ENCODE measurements around the gene SRGAP2.
"Not testable (repeated sequence)": the region's sequence is repeated elsewhere in the genome, so short reads cannot be mapped to it uniquely, and the experiment has no call there.

SRGAP2 gene

DNA sequence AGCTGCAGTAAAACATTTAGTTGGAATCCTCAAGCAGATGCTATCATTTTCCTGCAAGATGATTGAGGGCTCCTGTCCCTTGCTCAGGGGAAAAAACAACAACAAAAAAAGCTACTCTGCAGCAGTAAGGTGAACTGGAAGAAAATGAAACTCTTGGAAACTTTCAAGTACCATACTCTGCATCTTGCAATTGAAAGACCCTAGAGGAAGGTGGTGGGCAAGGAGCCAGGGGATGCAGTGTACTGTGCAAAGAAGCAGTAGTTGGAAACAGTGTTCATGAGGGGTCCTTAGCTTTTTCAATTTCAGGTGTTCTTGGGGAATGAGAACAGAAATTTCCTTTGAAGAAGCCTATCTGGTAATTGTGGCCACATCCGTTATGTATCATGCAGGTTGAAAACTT lies 7.5 kb downstream of the SRGAP2 start:
- not testable (repeated sequence) for DNase-seq

DNA sequence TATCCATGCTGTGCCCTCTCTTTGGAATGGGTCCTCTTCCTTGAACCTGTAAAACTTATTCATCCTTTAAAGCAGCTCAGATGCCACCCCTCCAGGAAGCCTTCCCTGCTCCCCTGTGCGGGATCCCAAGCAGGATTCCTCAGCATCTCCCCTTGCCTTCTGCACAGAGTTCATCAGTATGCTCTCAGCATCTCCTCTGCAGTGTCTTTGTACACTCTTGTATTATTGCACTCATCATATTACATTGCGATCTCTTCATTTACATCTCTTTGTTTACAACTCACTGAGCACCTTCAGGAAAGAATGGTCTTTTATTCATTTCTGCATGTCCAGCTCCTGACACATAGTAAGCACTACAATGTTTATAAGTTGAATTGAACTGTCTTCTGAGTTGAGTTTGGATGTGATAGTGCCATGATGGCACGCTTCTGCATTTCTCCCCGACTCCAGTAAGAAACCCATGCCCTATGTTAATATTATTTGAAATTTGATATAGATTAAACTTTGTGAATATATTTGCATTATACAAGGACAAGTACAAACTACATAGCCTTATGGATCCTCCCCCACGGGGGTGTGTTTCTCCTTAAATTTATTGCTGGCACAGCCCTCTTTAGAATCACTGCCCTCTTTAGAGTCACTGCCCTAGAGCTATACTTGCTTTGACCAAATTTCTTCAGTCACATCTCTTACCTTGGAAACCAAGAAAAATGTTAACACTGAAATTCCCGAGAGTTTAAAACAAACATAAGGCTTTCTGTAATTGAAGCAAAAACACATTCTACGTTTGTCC lies 12.5 kb downstream of the SRGAP2 start:
- DNase-seq = not testable (repeated sequence)

- DNase-seq = not testable (repeated sequence)
Observed at GRCh38 chr1:206218285-206218684, 14.9 kb downstream of the SRGAP2 start.

DNA sequence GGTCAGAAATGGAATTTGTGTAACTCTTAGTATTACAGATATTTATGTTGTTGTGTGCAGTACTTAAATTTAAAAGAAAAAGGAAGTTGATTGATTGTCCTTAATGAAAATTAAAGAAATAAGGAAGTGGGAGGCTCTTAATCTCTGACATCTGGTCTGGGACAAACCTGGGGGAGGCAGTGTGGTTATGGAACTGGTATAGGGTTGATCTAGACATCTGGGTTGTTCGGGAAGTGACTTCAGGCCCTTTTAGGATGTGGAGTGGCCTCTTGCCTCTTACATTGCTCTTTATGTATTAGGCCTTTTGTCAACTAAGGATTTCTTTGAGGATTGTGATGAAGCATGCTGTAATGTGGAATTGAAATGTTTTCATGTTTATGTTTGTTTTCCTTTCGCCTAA lies 15.4 kb downstream of the SRGAP2 start:
- DNase-seq = not testable (repeated sequence)

DNA sequence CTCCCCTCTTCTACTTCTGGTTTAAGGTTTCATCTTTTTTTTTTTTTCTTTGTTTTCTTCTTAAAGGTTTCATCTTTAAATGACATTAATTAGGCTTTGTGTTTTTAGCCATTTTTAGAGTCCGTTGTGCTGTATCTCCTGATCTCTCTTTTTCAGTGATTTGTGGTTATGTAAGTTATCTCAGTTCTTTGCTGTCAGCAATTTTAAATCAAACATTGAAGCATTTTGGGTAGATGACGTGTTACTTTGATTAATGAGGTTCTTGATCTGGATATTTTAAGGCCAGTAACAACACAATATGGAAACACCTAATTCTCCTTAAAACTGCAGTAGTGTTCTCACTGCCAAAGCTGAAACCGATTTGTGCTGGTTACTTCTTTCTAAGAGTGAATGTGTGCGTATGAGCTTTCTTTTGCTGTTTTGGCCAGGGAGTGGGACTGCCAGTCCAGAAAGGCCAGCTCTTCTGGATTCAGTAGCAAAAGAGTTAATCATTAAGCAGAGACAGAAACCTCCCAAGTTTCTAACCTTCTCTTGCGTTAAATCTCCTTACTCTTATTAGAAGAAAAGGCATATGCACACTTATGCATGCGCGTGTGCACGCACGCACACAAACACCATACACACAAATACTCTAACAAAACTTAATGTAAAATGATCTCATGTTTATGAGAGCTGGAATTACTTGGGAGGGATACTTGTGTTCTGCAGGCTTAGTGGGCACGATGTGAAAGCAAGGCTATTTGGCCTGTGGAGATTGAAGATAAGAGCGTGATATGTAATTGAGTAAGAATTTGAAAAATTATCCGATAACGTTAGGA lies 16.4 kb downstream of the SRGAP2 start:
- not testable (repeated sequence) for DNase-seq

DNA sequence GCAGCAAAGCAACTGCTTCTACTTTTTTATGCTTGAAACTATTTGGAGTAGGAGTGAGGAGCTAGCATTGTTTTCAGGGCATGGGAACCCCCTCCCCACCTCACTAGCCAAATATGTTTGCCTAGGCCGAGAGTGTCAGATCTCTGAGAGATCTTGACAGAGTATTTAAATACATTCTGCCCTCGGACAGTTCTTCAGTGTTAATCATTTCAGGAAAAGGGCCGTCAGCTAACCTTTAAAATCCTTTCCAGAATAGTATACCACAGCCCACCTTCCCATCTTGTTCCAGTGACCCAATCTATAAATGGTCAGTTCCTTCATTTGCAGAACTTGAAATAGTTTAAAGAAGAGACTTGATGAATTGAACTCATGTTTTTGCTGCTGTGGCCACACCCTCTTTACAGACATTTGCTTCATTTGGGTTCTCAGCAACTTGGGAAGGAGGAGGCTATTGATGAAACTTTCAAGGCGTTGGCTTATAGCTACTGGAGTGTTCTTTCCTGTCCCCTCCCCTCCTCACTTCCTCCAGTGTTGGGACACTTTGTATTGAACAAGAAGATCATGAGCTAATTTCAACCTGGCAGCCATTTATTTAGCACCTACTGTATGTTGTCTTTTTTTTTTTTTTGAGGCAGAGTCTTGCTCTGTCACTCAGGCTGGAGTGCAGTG lies 17.1 kb downstream of the SRGAP2 start:
- DNase-seq = not testable (repeated sequence)

- DNase-seq = not testable (repeated sequence)
Observed at GRCh38 chr1:206221585-206221984, 18.2 kb downstream of the SRGAP2 start.

DNA sequence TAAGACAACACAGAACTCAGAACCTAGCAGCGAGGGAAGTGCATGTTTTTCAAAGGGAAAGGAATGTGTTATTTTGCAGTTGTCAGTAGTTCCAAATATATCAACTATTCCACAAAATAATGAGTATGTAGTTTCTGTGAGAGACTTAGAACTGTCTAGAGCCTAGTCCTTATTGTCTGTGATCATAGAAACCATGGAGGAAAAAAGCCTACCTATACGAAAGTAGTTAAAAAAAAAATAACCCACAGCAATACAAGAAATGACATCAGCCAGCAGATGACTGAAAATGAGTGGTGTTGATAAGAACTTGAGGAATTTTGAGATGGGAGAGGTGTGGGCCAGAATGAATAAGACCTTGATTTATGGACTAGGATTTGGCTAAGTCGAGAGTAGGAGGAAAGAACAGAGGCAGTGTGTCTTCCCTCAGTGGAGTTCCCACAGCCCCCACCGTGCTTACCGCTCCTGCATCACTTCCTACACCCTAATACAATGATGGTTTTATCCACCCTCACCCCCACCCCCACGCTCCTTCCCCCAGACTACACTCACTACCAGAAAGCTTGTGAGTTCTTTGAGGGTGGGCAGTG lies 20.9 kb downstream of the SRGAP2 start:
- not testable (repeated sequence) for DNase-seq

DNA sequence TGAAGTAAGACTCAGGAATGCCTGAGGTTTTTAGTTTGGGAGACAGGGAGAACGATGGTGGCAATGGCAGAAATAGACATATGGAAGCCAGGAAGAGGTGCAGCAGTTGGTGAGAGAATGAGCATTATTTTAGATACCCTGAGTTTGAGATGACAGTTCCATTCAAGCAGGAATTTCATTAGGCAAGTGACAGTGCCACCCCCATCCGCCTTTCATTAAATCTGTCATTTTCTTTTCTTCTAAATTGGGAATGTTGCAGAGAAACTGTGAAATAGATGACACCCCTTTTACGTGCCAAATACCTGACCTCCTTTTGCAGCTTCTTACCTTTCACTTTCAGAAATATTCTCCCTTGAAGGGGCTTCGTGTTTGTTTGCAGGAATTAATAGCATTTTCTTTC lies 22.0 kb downstream of the SRGAP2 start:
- not testable (repeated sequence) for DNase-seq

DNA sequence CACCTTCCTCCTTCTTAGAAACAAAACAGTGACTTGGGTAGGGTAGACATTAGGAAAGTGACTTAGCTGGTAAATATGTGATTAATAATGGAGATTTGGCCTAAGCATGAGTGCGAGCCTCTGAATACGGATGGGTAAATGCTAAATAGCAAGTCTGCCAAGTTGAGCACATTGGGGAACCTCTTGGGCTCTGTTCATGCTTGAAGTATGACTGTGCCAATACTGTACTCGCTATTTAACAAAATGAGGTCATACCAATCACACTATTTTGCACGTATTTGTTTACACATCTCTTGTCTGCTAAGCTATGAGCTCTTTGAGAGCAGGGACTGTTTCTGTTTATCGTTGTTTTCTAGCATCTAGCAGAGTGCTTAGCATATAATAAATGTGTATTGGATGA lies 23.5 kb downstream of the SRGAP2 start:
- not testable (repeated sequence) for DNase-seq

DNA sequence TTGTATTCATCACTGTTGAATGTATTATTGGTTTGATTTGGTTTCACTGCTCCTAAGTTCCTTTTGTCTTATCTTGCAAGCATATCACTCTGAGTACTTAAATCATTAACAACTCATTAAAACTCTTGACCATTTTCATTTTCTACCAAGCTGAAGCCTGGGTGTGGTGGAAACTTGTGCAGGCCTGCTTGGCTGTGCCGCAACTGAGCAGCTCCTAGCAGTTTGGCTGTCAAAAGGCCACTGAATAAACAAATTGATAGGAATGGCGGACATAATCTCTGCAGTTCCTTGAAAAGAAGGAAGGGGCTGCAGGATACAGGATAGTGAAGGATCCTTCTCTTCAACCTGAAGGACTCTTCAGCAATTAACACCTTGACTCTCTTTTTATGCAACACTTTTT lies 25.9 kb downstream of the SRGAP2 start:
- DNase-seq = not testable (repeated sequence)

- not testable (repeated sequence) for DNase-seq
Observed at GRCh38 chr1:206231989-206232388, 28.6 kb downstream of the SRGAP2 start.

- not testable (repeated sequence) for DNase-seq
Observed at GRCh38 chr1:206232970-206233645, 29.8 kb downstream of the SRGAP2 start.

GRCh38 chr1:206234189-206234916 lies 31.0 kb downstream of the SRGAP2 start:
- not testable (repeated sequence) for DNase-seq

GRCh38 chr1:206235190-206235589 lies 31.8 kb downstream of the SRGAP2 start:
- DNase-seq = not testable (repeated sequence)

DNA sequence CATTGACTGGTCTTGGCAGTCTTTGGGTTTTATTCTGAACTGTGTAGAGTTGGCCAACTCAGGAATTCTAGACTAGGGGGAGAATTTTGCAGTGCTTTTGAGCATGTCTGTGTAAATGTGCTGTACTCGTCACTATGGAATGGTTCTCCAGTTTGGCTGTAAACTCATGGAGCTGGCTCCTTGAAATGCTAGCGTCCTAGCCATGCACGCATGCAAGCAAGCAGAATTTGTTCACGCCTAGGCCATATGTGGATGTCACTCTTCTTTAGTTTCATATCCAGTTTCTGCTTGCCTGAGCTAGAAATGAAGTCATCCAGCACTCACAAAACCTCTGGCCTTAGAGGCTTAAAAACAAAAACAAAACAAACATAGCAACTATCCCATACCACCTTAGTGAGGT lies 36.9 kb downstream of the SRGAP2 start:
- not testable (repeated sequence) for DNase-seq

- not testable (repeated sequence) for DNase-seq
Observed at GRCh38 chr1:206243335-206243734, 40.0 kb downstream of the SRGAP2 start.

- not testable (repeated sequence) for DNase-seq
Observed at GRCh38 chr1:206245479-206245878, 42.1 kb downstream of the SRGAP2 start.

DNA sequence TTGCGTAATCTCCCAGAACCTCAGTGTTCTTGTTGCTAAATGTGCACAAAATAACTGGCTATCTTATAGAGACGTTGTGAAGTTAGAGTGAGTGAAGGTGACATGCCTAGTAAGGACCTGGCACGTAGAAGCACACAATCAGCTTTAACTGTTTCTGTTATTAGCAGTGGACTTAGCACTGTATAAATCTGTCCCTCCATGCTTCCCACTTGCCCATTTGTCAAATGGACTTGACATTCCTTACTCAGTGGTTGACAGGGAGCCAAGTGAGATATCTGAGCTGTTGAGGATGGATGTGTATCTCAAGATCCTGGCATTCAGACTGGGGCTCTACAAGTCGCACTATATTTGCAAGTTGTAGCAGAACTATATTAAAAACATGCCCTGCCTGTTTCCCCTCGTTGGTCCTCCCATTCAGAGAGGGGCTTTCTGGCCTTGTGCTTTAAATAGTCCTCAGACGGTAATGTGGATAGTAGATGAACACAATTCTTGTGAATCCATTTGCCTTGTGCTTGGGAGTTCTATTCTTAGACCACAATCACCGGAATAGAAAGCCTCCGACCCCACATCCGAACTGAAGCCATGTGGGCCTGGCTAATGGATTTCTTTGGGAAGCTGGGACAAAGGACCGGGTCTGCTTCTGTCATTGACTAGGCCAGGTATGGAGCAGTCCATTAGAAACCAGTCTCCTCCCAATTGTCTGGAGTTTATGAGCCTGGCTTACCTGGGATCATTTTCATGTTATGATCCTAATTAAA lies 43.0 kb downstream of the SRGAP2 start:
- DNase-seq = not testable (repeated sequence)

- not testable (repeated sequence) for DNase-seq
Observed at GRCh38 chr1:206250953-206251681, 47.8 kb downstream of the SRGAP2 start.

All from CD4-positive, alpha-beta T cell treated with Interleukin-4 for 4 hours (primary cell).